Kidney (tissue), 14 donors: ENCODE data around the gene BRINP3. TPM values are rescaled to one million over a fixed set of nuclear protein-coding genes. Genes with fewer than 3 reads are reported as not detected.

ENCODE experiments used
- DNase-seq, 5 donors: peaks; one replicate each; pipeline ENCODE4 v3.0.0-alpha.2; 2013 to 2020
- FAIRE-seq: peaks from 2 replicates; lab custom pipeline; 2012; peaks lifted over from hg19 to GRCh38; lab: Jason Lieb, UNC
- H3K27ac ChIP-seq, 2 donors: one replicate each; pipeline ENCODE4 v1.7.0; 2013; ENCODE audit warnings: low read depth in 2 of 2, low read length in 2 of 2, inconsistent platforms in 1 of 2
- H3K27me3 ChIP-seq: one replicate; pipeline ENCODE4 v1.7.1; 2013; ENCODE audit warnings: low read length, inconsistent platforms; ENCODE audit not compliant: control insufficient read depth, insufficient read depth
- H3K36me3 ChIP-seq, 3 donors: one replicate each; pipeline versions ENCODE4 v1.7.0 to v1.7.1; 2013; ENCODE audit warnings: low read length in 3 of 3, control low read depth in 1 of 3, inconsistent platforms in 1 of 3; ENCODE audit not compliant: insufficient read depth in 3 of 3, control insufficient read depth in 2 of 3
- H3K4me1 ChIP-seq, 3 donors: one replicate each; pipeline versions ENCODE4 v1.7.0 to v1.7.1; 2013; ENCODE audit warnings: low read length in 3 of 3, inconsistent platforms in 1 of 3, low read depth in 1 of 3; ENCODE audit not compliant: control insufficient read depth in 2 of 3, insufficient read depth in 2 of 3
- H3K4me3 ChIP-seq, 3 donors: one replicate each; pipeline versions ENCODE4 v1.7.0 to v1.8.1; 2013; ENCODE audit warnings: low read length in 3 of 3, control low read depth in 1 of 3, inconsistent platforms in 1 of 3
- H3K9ac ChIP-seq, 3 donors: one replicate each; pipeline versions ENCODE4 v1.7.0 to v1.7.1; 2013; ENCODE audit warnings: low read length in 3 of 3, control low read depth in 1 of 3, inconsistent platforms in 1 of 3
- H3K9me3 ChIP-seq, 3 donors: one replicate each; pipeline versions ENCODE4 v1.7.0 to v1.7.1; 2013; ENCODE audit warnings: low read length in 3 of 3, control low read depth in 1 of 3, inconsistent platforms in 1 of 3; ENCODE audit not compliant: control insufficient read depth in 2 of 3, insufficient read depth in 1 of 3
- CTCF ChIP-seq: IDR thresholded peaks from 3 replicates; pipeline ENCODE4 v1.5.1; 2012; ENCODE audit warnings: mild to moderate bottlenecking, moderate library complexity, borderline replicate concordance; ENCODE audit not compliant: insufficient read depth; ENCODE audit errors: extremely low read depth
- intact Hi-C: fragments of 100-400 bp; cut with DNase I; formaldehyde crosslinking; loops from one replicate; pipeline ENCODE4 v1.11.1; 2022
- polyA plus RNA-seq: library from polyadenylated mRNA; stranded (reverse); fragments of 350-450 nt; fragmentation: Illumina TruSeq; extraction: RNeasy Lipid Tissue Mini Kit (QIAGEN cat#74804); gene quantifications from one replicate; pipeline ENCODE4 v1.2.3, GENCODE V29; 2014; ENCODE audit warnings: low read depth, low replicate concordance; ENCODE audit not compliant: insufficient read depth
- total RNA-seq: library from RNA; stranded (reverse); fragmentation: NEBNext Ultra II Directional; extraction: Animal tissue kit (Norgen Biotek cat#: 25700); gene quantifications from one replicate; pipeline ENCODE4 v1.2.1, GENCODE V29; 2021
- donor health status: control.
- donor health status: control.
- donor health status: control.
- donor health status: control.
- donor health status: control.
- donor health status: DM: yes; HTN: yes; CAD: no.
- donor health status: Normal renal cell carcinoma (clear cell type).

The BRINP3 gene
- total and polyA plus RNA-seq, 2 donors from 2014 or later, result 1.4 to 1.8 TPM

- Histone ChIP-seq H3K27ac (no peak overlapping the region), H3K4me3 (no peak overlapping the region), H3K36me3 (no peaks in the 10 kb centered on the region), H3K9ac (no peak overlapping the region), H3K9me3 (no peaks in the 10 kb centered on the region), H3K4me1 (no peaks in the 10 kb centered on the region), H3K27me3 (no peaks in the 10 kb centered on the region)
- DNase-seq, result no peak
- TF ChIP-seq CTCF, result no peak
- FAIRE-seq, result no peak
- intact Hi-C loops, result no loop called here
Measured at GRCh38 chr1:190296453-190296852, 181.2 kb downstream of the BRINP3 start.

GRCh38 chr1:190289897-190290296 is 187.8 kb downstream of the BRINP3 start:
- H3K27me3 ChIP-seq, result no peaks in the 10 kb centered on the region
- no peaks in the 10 kb centered on the region for H3K36me3 ChIP-seq
- intact Hi-C loops, result no loop called here
- H3K9ac ChIP-seq, result no peak overlapping the region
- no peak overlapping the region for H3K4me3 ChIP-seq
- no peak overlapping the region for H3K27ac ChIP-seq
- H3K9me3 ChIP-seq, result no peaks in the 10 kb centered on the region
- TF ChIP-seq CTCF, result no peak
- H3K4me1 ChIP-seq, result no peaks in the 10 kb centered on the region
- DNase-seq, result no peak
- FAIRE-seq, result no peak

- TF ChIP-seq CTCF, result no peak
- Histone ChIP-seq H3K4me3 (no peak overlapping the region), H3K9ac (no peak overlapping the region), H3K27me3 (no peaks in the 10 kb centered on the region), H3K36me3 (no peaks in the 10 kb centered on the region), H3K4me1 (no peaks in the 10 kb centered on the region), H3K9me3 (no peaks in the 10 kb centered on the region), H3K27ac (no peak overlapping the region)
- no peak for DNase-seq
- no peak for FAIRE-seq
- intact Hi-C loops, result no loop called here
Measured at GRCh38 chr1:190286111-190286510, 191.6 kb downstream of the BRINP3 start.

- no peak overlapping the region for H3K4me3 ChIP-seq
- no peak for DNase-seq
- H3K27ac ChIP-seq, result no peak overlapping the region
- no peaks in the 10 kb centered on the region for H3K36me3 ChIP-seq
- TF ChIP-seq CTCF, result no peak
- no peaks in the 10 kb centered on the region for H3K9me3 ChIP-seq
- H3K4me1 ChIP-seq, result no peaks in the 10 kb centered on the region
- intact Hi-C loops, result no loop called here
- no peaks in the 10 kb centered on the region for H3K27me3 ChIP-seq
- no peak for FAIRE-seq
- no peak overlapping the region for H3K9ac ChIP-seq
Measured at GRCh38 chr1:190277107-190277506, 200.6 kb downstream of the BRINP3 start.
